SH-SY5Y (cell line): ENCODE measurements around the gene PTPRO.

Experiments
- GATA2 ChIP-seq: IDR thresholded peaks from 2 replicates; pipeline ENCODE4 v1.6.1; 2011; ENCODE audit warnings: mild to moderate bottlenecking, low read depth, low read length
- GATA3 ChIP-seq: IDR thresholded peaks from 2 replicates; pipeline ENCODE4 v1.6.1; 2011; ENCODE audit warnings: low read depth, mild to moderate bottlenecking, low read length, moderate library complexity

DNA sequence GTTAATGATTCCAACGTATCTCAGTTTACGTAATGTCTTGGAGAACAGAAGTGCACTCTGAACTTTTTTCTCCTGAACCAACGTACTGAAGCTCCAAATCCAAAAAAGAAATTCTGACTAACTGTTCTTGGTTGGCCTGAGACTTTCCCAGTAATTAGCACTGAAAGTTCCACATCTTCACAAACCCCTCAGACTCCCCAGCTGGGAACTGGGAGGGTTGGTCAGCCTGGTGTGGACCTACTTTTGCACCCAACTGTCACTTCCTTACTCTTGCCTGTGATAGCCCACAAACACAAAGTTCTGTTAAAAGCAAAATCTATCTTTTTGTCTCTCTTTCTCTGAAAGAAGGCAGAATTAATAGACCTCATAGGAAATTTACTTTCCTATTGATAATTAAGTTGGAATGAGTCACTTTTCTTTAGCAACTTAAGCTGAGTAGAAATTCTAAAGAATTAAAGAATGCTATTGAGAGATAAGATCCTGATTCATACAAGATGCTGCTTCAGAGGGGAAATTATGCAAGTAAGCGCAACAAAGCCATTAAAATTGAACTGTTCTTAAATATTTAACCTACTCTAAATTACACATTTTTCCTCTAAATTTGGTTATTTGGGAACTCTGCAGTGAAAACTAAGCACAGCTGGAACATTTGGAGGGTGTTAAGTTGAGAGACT, 311.8 kb downstream of the PTPRO start:
- TF ChIP-seq GATA2 (no peak), GATA3 (no peak)
